KMS-11 (cell line): ENCODE results near the gene IL5RA.

Experiments
- H2AFZ ChIP-seq: fragments of 200-600 bp; sonication (generic); 2 replicates; pipeline ENCODE4 v1.6.1; 2016; ENCODE audit warnings: antibody characterized with exemption, mixed run types, low read depth
- H3K27ac ChIP-seq: fragments of 200-600 bp; sonication (generic); 2 replicates; pipeline ENCODE4 v1.6.1; 2016; ENCODE audit warnings: mild to moderate bottlenecking, mixed run types
- H3K27me3 ChIP-seq: fragments of 200-600 bp; sonication (generic); 2 replicates; pipeline ENCODE4 v1.6.1; 2017; ENCODE audit warnings: mild to moderate bottlenecking, low read depth, mixed run types, moderate library complexity; ENCODE audit not compliant: insufficient read depth
- H3K36me3 ChIP-seq: fragments of 200-600 bp; sonication (generic); 2 replicates; pipeline ENCODE4 v1.6.1; 2017; ENCODE audit warnings: mild to moderate bottlenecking, mixed run types; ENCODE audit not compliant: insufficient read depth
- H3K4me1 ChIP-seq: fragments of 200-600 bp; sonication (generic); 2 replicates; pipeline ENCODE4 v1.6.1; 2016; ENCODE audit warnings: mild to moderate bottlenecking, low read depth, mixed run types; ENCODE audit not compliant: poor library complexity, severe bottlenecking
- H3K4me2 ChIP-seq: fragments of 200-600 bp; sonication (generic); 2 replicates; pipeline ENCODE4 v1.7.0; 2016; ENCODE audit warnings: mild to moderate bottlenecking, mixed run types
- H3K4me3 ChIP-seq: fragments of 200-600 bp; sonication (generic); IDR thresholded peaks from 2 replicates; pipeline ENCODE4 v1.6.1; 2017; ENCODE audit warnings: low read depth, low read length, mixed read lengths; ENCODE audit not compliant: insufficient read depth
- H3K79me2 ChIP-seq: fragments of 200-600 bp; sonication (generic); 2 replicates; pipeline ENCODE4 v1.6.1; 2016; ENCODE audit warnings: low read depth, mixed run types; ENCODE audit not compliant: insufficient read depth
- H3K9ac ChIP-seq: fragments of 200-600 bp; sonication (generic); 2 replicates; pipeline ENCODE4 v1.6.1; 2016; ENCODE audit warnings: mild to moderate bottlenecking, mixed run types
- H4K20me1 ChIP-seq: fragments of 200-600 bp; sonication (generic); 2 replicates; pipeline ENCODE4 v1.6.1; 2016; ENCODE audit warnings: mild to moderate bottlenecking, mixed run types; ENCODE audit not compliant: insufficient read depth
- TF ChIP-seq, protein P1 (sequence below): fragments of 200-600 bp; sonication (generic); conservative IDR thresholded peaks from 2 replicates; pipeline ENCODE4 v1.6.1; 2017; ENCODE audit warnings: low read depth, mild to moderate bottlenecking, antibody characterized with exemption, low read length, moderate library complexity, mixed read lengths

Gene IL5RA

DNA sequence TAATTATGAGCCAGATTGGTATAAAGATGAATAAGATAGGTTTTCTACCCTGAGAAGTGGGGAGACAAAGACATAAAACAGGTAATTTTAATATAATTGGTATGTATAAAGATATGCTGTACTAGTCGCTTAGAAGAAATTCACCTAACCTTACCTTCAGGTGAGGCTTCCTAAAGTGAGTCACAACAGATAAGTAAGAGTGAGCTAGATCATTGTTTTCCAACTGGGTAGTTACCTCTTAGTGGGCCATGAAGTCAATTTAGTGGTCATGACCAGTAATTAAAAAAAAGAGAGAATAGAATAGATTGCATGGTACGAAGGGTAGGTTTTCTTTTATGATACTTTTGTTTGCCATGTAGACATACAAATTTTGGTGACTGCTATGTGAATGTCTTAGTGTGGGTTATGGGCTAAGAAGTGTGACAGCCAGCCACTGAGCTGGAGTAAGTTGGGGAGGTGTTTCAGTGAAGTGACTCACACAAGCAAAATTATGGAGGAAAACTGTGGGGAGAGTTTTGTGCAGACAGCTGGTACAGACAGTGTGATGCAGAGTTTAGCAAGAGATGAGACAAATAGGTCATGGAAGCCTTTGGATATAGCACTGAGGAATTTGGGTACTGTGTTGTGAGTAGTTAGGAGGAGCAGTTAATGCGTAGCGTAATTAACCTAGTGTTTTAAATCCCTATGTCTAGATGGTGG, 24.7 kb upstream of the IL5RA start:
- no peaks in the 10 kb centered on the region for H3K4me1 ChIP-seq
- no peak overlapping the region for H2AFZ ChIP-seq
- no peaks in the 10 kb centered on the region for H3K36me3 ChIP-seq
- no peaks in the 10 kb centered on the region for H4K20me1 ChIP-seq
- no peaks in the 10 kb centered on the region for H3K27me3 ChIP-seq
- peaks cover 22% of the 10 kb centered on the region for H3K79me2 ChIP-seq
- H3K27ac ChIP-seq, result no peak overlapping the region
- H3K9ac ChIP-seq, result no peak overlapping the region
- no peak overlapping the region for H3K4me3 ChIP-seq
- TF ChIP-seq, protein P1, sequence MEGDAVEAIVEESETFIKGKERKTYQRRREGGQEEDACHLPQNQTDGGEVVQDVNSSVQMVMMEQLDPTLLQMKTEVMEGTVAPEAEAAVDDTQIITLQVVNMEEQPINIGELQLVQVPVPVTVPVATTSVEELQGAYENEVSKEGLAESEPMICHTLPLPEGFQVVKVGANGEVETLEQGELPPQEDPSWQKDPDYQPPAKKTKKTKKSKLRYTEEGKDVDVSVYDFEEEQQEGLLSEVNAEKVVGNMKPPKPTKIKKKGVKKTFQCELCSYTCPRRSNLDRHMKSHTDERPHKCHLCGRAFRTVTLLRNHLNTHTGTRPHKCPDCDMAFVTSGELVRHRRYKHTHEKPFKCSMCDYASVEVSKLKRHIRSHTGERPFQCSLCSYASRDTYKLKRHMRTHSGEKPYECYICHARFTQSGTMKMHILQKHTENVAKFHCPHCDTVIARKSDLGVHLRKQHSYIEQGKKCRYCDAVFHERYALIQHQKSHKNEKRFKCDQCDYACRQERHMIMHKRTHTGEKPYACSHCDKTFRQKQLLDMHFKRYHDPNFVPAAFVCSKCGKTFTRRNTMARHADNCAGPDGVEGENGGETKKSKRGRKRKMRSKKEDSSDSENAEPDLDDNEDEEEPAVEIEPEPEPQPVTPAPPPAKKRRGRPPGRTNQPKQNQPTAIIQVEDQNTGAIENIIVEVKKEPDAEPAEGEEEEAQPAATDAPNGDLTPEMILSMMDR, result no peak
- no peak overlapping the region for H3K4me2 ChIP-seq

DNA sequence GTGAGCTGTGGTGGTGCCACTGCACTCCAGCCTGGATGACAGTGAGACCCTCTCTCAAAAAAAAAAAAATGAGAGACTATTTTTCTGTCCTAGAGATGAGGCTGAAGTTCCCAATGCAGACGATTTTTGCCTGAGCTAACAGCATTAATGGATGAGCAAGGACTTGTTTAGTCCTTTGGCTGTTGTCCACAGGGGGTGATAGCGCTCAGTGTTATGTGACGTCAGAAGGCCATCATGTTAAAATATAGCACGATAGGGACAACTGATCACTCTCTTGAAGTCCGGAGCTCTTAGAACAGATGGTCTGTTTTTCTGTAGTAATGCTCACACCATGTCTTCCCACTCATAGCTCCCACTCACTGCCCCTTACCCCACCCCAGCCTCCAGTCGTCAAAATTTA, 23.3 kb upstream of the IL5RA start:
- H3K4me2 ChIP-seq, result no peak overlapping the region
- no peaks in the 10 kb centered on the region for H3K27me3 ChIP-seq
- H3K4me3 ChIP-seq, result no peak overlapping the region
- no peaks in the 10 kb centered on the region for H3K4me1 ChIP-seq
- H4K20me1 ChIP-seq, result no peaks in the 10 kb centered on the region
- TF ChIP-seq, protein P1, result no peak
- no peaks in the 10 kb centered on the region for H3K36me3 ChIP-seq
- H3K79me2 ChIP-seq, result peaks cover 20% of the 10 kb centered on the region
- H2AFZ ChIP-seq, result no peak overlapping the region
- no peak overlapping the region for H3K9ac ChIP-seq
- no peak overlapping the region for H3K27ac ChIP-seq

DNA sequence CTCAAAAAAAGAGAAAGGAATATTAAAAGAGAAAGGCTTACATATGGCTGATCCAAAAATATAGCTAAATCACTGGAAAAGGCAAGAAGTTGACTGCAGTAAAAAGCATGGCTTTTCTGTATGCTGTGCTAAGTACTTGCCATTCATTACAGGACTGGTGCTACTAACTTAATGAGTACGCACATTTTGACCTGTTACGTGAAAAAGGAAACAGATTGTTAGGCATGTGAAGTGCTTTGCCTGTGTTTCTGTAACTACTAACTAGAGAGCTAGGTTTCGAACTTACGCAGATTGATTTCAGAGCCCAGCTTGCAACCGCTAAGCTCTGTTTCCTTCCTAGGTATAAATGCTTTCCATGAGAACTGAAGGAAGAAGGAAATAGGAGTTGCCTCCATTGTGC, 19.4 kb upstream of the IL5RA start:
- Histone ChIP-seq H4K20me1 (no peaks in the 10 kb centered on the region), H3K9ac (no peak overlapping the region), H3K36me3 (no peaks in the 10 kb centered on the region), H3K27me3 (no peaks in the 10 kb centered on the region), H3K4me2 (no peak overlapping the region), H2AFZ (no peak overlapping the region), H3K79me2 (peaks cover 23% of the 10 kb centered on the region), H3K27ac (no peak overlapping the region), H3K4me3 (no peak overlapping the region), H3K4me1 (no peaks in the 10 kb centered on the region)
- TF ChIP-seq, protein P1, result no peak

DNA sequence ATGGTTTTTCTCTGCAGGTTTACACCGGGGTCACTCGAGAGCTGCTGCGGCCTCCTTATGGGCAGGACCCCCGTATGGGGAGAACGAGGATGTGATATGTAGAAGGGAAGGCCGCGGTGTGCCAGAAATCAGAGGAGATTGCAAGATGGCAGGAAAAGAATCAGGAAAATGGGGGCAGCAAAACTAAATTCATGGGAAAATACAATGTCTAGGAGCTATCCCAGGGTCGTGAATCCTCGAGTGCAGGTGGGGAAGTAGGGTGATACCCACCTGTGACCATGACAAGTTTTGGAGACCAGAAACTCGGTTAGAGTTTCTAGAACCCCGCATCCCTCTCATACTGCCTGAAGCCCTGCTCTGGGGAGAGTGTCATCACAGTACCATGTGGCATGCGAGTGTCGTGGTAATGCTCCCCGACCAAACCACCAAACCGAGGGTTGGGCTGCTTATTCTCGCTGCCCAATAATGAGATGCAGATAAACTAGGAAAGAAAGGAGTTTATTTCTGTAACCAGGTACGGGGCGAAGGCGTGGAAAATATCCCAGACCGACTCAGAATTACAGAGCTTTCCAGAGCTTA, 17.3 kb upstream of the IL5RA start:
- no peaks in the 10 kb centered on the region for H3K27me3 ChIP-seq
- peak overlapping the region; percentile 89 for H3K27ac ChIP-seq
- H3K9ac ChIP-seq, result peak overlapping the region; percentile 99
- H3K36me3 ChIP-seq, result no peaks in the 10 kb centered on the region
- H3K4me3 ChIP-seq, result peak overlapping the region; percentile 76
- TF ChIP-seq, protein P1, result no peak
- H3K79me2 ChIP-seq, result peaks cover 13% of the 10 kb centered on the region; the same call in 1 of the 2 replicates
- no peaks in the 10 kb centered on the region for H4K20me1 ChIP-seq
- no peaks in the 10 kb centered on the region for H3K4me1 ChIP-seq
- peak overlapping the region; percentile 54 for H2AFZ ChIP-seq
- H3K4me2 ChIP-seq, result peak overlapping the region; percentile 84
